HEK293 (cell line): ENCODE measurements around the gene PIP.

Experiments used
- CTCF ChIA-PET: fragments of 350-600 bp; formaldehyde crosslinking; extraction: SDS; loops from one replicate; lab custom pipeline; 2021; ENCODE audit warnings: antibody characterized with exemption; lab: Yijun Ruan, JAX
- POLR2A ChIA-PET: fragments of 300-600 bp; formaldehyde crosslinking; extraction: SDS; loops from one replicate; lab custom pipeline; 2020; ENCODE audit warnings: antibody characterized with exemption, inconsistent platforms; lab: Yijun Ruan, JAX
- H3K27ac ChIP-seq: fragments of 200-500 bp; sonication (Bioruptor generic); 2 replicates; pipeline ENCODE4 v1.5.1; 2014; ENCODE audit warnings: low read depth, low read length, control low read depth, inconsistent platforms; ENCODE audit errors: extremely low read depth
- H3K36me3 ChIP-seq, 2 experiments: fragments of 200-500 bp in 1 of 2; sonication (Bioruptor generic) in 1 of 2; 1 replicate in 1 of 2; 2 replicates in 1 of 2; pipeline ENCODE4 v1.5.1; 2014 to 2017; ENCODE audit warnings: inconsistent platforms in 2 of 2, low read length in 2 of 2; ENCODE audit not compliant: control insufficient read depth in 2 of 2, insufficient read depth in 1 of 2
- H3K4me1 ChIP-seq: fragments of 200-500 bp; sonication (Bioruptor generic); 2 replicates; pipeline ENCODE4 v1.5.1; 2014; ENCODE audit warnings: mild to moderate bottlenecking, low read length, inconsistent platforms; ENCODE audit not compliant: control insufficient read depth, insufficient read depth
- H3K4me3 ChIP-seq: 2 replicates; pipeline ENCODE4 v1.5.1; 2011; ENCODE audit warnings: low read depth, mild to moderate bottlenecking, control low read depth, low read length, moderate library complexity
- H3K9me3 ChIP-seq: fragments of 200-500 bp; sonication (Bioruptor generic); 2 replicates; pipeline ENCODE4 v1.5.1; 2014; ENCODE audit warnings: low read depth, low read length, inconsistent platforms; ENCODE audit not compliant: control insufficient read depth, insufficient read depth
- GFI1B ChIP-seq: fragments of 450-650 bp; formaldehyde crosslinking; IDR thresholded peaks from 2 replicates; pipeline ENCODE4 v1.5.1; 2016; ENCODE audit warnings: missing biosample characterization, missing genetic modification characterization
- SALL2 ChIP-seq: fragments of 450-650 bp; formaldehyde crosslinking; IDR thresholded peaks from 2 replicates; pipeline ENCODE4 v1.5.0; 2017; ENCODE audit warnings: missing biosample characterization, mild to moderate bottlenecking, missing genetic modification characterization, borderline replicate concordance
- ZBTB1 ChIP-seq: fragments of 450-650 bp; formaldehyde crosslinking; IDR thresholded peaks from 2 replicates; pipeline ENCODE4 v1.5.1; 2016; ENCODE audit warnings: missing biosample characterization, missing genetic modification characterization
- ZBTB10 ChIP-seq: fragments of 450-650 bp; formaldehyde crosslinking; IDR thresholded peaks from 2 replicates; pipeline ENCODE4 v1.5.1; 2016; ENCODE audit warnings: missing biosample characterization, missing genetic modification characterization
- ZBTB11 ChIP-seq: fragments of 450-650 bp; formaldehyde crosslinking; conservative IDR thresholded peaks from 2 replicates; pipeline ENCODE4 v1.5.1; 2016; ENCODE audit warnings: low read depth, missing biosample characterization, missing genetic modification characterization
- ZIC2 ChIP-seq: fragments of 450-650 bp; formaldehyde crosslinking; IDR thresholded peaks from 2 replicates; pipeline ENCODE4 v1.5.1; 2016; ENCODE audit warnings: missing biosample characterization, missing genetic modification characterization
- ZNF10 ChIP-seq: fragments of 450-650 bp; formaldehyde crosslinking; IDR thresholded peaks from 2 replicates; pipeline ENCODE4 v1.5.1; 2017; ENCODE audit warnings: missing biosample characterization, missing genetic modification characterization
- ZNF221 ChIP-seq: fragments of 450-650 bp; formaldehyde crosslinking; IDR thresholded peaks from 2 replicates; pipeline ENCODE4 v1.5.1; 2017; ENCODE audit warnings: missing biosample characterization, missing genetic modification characterization, borderline replicate concordance
- ZNF23 ChIP-seq: fragments of 450-650 bp; formaldehyde crosslinking; IDR thresholded peaks from 2 replicates; pipeline ENCODE4 v1.5.1; 2016; ENCODE audit warnings: missing biosample characterization, missing genetic modification characterization, borderline replicate concordance
- ZNF266 ChIP-seq: fragments of 450-650 bp; formaldehyde crosslinking; IDR thresholded peaks from 2 replicates; pipeline ENCODE4 v1.5.1; 2016; ENCODE audit warnings: missing biosample characterization, missing genetic modification characterization, low read depth
- ZNF610 ChIP-seq: fragments of 450-650 bp; formaldehyde crosslinking; IDR thresholded peaks from 2 replicates; pipeline ENCODE4 v1.5.1; 2016; ENCODE audit warnings: missing biosample characterization, missing genetic modification characterization, borderline replicate concordance
- ZNF660 ChIP-seq: fragments of 450-650 bp; IDR thresholded peaks from 2 replicates; pipeline ENCODE4 v1.5.1; 2018; ENCODE audit warnings: missing biosample characterization, mild to moderate bottlenecking, missing genetic modification characterization
- ZNF777 ChIP-seq: fragments of 450-650 bp; formaldehyde crosslinking; IDR thresholded peaks from 2 replicates; pipeline ENCODE4 v1.5.1; 2017; ENCODE audit warnings: missing biosample characterization, missing genetic modification characterization, borderline replicate concordance
- TF ChIP-seq, protein P1 (sequence below): fragments of 450-650 bp; formaldehyde crosslinking; IDR thresholded peaks from 2 replicates; pipeline ENCODE4 v1.5.1; 2016; ENCODE audit warnings: missing biosample characterization, missing genetic modification characterization, borderline replicate concordance
- TF ChIP-seq, protein P2 (sequence below): fragments of 450-650 bp; formaldehyde crosslinking; IDR thresholded peaks from 2 replicates; pipeline ENCODE4 v1.5.1; 2016; ENCODE audit warnings: missing biosample characterization, missing genetic modification characterization

The PIP gene

DNA sequence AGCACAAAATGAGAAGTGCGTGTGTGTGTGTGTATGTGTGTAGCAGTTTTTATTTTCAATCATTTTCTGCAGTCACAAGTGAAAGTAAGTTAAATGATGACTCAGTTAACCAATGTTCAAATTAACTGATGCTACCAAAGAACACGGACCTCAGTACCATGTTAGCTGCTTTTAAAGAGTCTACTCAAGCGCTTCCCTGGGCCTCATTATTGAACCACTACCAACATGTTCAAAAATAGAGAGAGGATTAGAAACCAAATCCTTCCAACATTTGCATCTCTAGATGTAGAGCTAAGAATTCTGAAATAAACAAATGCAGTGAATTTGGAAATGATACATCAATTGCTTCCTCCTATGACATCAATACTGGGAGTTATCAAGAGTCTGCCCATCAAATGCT, 51.1 kb downstream of the PIP start, which contains the start of gene TAS2R39:
TSS of gene TAS2R39 (plus strand) at position 396 of the 400 bp plus-strand sequence. CDS start at position 396, 0 bp downstream.
- TF ChIP-seq GFI1B, result no peak
- TF ChIP-seq ZNF777 (tag by site-specific recombination), result no peak
- TF ChIP-seq ZBTB10 (tag by site-specific recombination), result no peak
- TF ChIP-seq ZIC2 (tag by site-specific recombination), result no peak
- TF ChIP-seq ZNF266 (tag by site-specific recombination), result no peak
- no peak for TF ChIP-seq SALL2 (tag by site-specific recombination)
- TF ChIP-seq, protein P1, sequence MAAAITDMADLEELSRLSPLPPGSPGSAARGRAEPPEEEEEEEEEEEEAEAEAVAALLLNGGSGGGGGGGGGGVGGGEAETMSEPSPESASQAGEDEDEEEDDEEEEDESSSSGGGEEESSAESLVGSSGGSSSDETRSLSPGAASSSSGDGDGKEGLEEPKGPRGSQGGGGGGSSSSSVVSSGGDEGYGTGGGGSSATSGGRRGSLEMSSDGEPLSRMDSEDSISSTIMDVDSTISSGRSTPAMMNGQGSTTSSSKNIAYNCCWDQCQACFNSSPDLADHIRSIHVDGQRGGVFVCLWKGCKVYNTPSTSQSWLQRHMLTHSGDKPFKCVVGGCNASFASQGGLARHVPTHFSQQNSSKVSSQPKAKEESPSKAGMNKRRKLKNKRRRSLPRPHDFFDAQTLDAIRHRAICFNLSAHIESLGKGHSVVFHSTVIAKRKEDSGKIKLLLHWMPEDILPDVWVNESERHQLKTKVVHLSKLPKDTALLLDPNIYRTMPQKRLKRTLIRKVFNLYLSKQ (tag by site-specific recombination), result no peak
- TF ChIP-seq, protein P2, sequence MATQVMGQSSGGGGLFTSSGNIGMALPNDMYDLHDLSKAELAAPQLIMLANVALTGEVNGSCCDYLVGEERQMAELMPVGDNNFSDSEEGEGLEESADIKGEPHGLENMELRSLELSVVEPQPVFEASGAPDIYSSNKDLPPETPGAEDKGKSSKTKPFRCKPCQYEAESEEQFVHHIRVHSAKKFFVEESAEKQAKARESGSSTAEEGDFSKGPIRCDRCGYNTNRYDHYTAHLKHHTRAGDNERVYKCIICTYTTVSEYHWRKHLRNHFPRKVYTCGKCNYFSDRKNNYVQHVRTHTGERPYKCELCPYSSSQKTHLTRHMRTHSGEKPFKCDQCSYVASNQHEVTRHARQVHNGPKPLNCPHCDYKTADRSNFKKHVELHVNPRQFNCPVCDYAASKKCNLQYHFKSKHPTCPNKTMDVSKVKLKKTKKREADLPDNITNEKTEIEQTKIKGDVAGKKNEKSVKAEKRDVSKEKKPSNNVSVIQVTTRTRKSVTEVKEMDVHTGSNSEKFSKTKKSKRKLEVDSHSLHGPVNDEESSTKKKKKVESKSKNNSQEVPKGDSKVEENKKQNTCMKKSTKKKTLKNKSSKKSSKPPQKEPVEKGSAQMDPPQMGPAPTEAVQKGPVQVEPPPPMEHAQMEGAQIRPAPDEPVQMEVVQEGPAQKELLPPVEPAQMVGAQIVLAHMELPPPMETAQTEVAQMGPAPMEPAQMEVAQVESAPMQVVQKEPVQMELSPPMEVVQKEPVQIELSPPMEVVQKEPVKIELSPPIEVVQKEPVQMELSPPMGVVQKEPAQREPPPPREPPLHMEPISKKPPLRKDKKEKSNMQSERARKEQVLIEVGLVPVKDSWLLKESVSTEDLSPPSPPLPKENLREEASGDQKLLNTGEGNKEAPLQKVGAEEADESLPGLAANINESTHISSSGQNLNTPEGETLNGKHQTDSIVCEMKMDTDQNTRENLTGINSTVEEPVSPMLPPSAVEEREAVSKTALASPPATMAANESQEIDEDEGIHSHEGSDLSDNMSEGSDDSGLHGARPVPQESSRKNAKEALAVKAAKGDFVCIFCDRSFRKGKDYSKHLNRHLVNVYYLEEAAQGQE (tag by site-specific recombination), result no peak
- no peak for TF ChIP-seq ZNF10
- no peak for TF ChIP-seq ZNF660 (tag by site-specific recombination)
- TF ChIP-seq ZBTB1 (tag by site-specific recombination), result no peak
- TF ChIP-seq ZNF221, result no peak
- no peak for TF ChIP-seq ZNF610 (tag by site-specific recombination)
- TF ChIP-seq ZNF23 (tag by site-specific recombination), result no peak
- TF ChIP-seq ZBTB11 (tag by site-specific recombination), result no peak
- H3K4me1 ChIP-seq, result no peaks in the 10 kb centered on the region
- CTCF ChIA-PET, result no interaction called here
- POLR2A ChIA-PET, result no interaction called here
- no peak within 1 kb of the TSS for H3K4me3 ChIP-seq
- no peaks in the 10 kb centered on the region for H3K36me3 ChIP-seq
- no peak within 1 kb of the TSS for H3K27ac ChIP-seq
- H3K9me3 ChIP-seq, result no peaks in the 10 kb centered on the region
